ENCODE results near the gene STK32B. TPM values are rescaled to one million over a fixed set of nuclear protein-coding genes. Genes with fewer than 3 reads are reported as not detected.

The STK32B gene
- total and polyA plus RNA-seq, 2 of the 8 experiments (the other 6 are each of a cell fraction or from before 2014, with no cell fraction given): 2.3 to 2.5 TPM

- FAIRE-seq: no peak
- 79% methylated on average over 7 of the region's 7 CpGs; no CpG with 5 or more reads in 1 of the 2 experiments for WGBS, 2 experiments (ENCODE audit: extremely low coverage in 1 of 2, insufficient coverage in 1 of 2, insufficient read length in 1 of 2, insufficient replicate concordance in 2 of 2, low coverage in 1 of 2, low lambda C conversion rate in 2 of 2, missing lambda C conversion rate in 1 of 2)
- no peak overlapping the region for H3K56ac ChIP-seq (replicated peaks; ENCODE audit: insufficient read length, low read depth, low read length)
These were observed 365.4 kb downstream of the STK32B start for GRCh38 chr4:5416637-5417036.

More at GRCh38 chr4:5416637-5417036, 365.4 kb downstream of the STK32B start:
- TF ChIP-seq EGR1 (IDR thresholded peaks at IDR 0.05; ENCODE audit: borderline replicate concordance, low read depth, low read length) (no peak), SIRT6 (IDR thresholded peaks at IDR 0.05; ENCODE audit: low read length) (no peak), MAFK (IDR thresholded peaks at IDR 0.05; ENCODE audit: low read depth, low read length) (no peak), TCF12 (IDR thresholded peaks at IDR 0.05; ENCODE audit: low read depth, low read length) (no peak), CBX5 (IDR thresholded peaks at IDR 0.05; ENCODE audit: low read depth, low read length) (no peak), POU5F1 (IDR thresholded peaks at IDR 0.05; ENCODE audit: low read depth, low read length) (no peak), RXRA (IDR thresholded peaks at IDR 0.05; ENCODE audit: insufficient read depth, low read depth, low read length) (no peak), CEBPB (IDR thresholded peaks at IDR 0.05; ENCODE audit: low read depth, low read length) (no peak), KDM5A (IDR thresholded peaks at IDR 0.05; ENCODE audit: low read length) (no peak), CHD1 (IDR thresholded peaks at IDR 0.05; ENCODE audit: low read depth, low read length) (no peak)
- no peaks in the 10 kb centered on the region for H3K23me2 ChIP-seq (ENCODE audit: low read depth, low read length)
- no peak overlapping the region for H2AK5ac ChIP-seq (ENCODE audit: low read depth, low read length)
- POLR2A ChIA-PET (ENCODE audit: partially characterized antibody): no interaction called here
- no peaks in the 10 kb centered on the region for H3K4me1 ChIP-seq (replicated peaks in 1 of 4; ENCODE audit: control insufficient read depth in 3 of 4, insufficient read depth in 4 of 4, low read length in 3 of 4)
- no peak overlapping the region for H2BK15ac ChIP-seq (ENCODE audit: low read length)
- no peak overlapping the region for H3K14ac ChIP-seq (ENCODE audit: insufficient read length)
- no peak overlapping the region for H3K27ac ChIP-seq (ENCODE audit: low read depth, low read length)
- H4K5ac ChIP-seq (ENCODE audit: insufficient read length, low read depth, low read length): no peak overlapping the region
- no peak overlapping the region for H3K4me2 ChIP-seq (ENCODE audit: insufficient read depth in 1 of 2, low read depth in 2 of 2, low read length in 2 of 2)
- no peak overlapping the region for H2BK12ac ChIP-seq (ENCODE audit: low read depth, low read length)
- no peak overlapping the region for H2BK20ac ChIP-seq (ENCODE audit: low read length)
- no peak overlapping the region for H3K4me3 ChIP-seq (ENCODE audit: extremely low read depth in 1 of 4, insufficient read depth in 2 of 4, low read depth in 3 of 4, low read length in 4 of 4)
- no peak overlapping the region for H2BK120ac ChIP-seq (replicated peaks; ENCODE audit: low read depth, low read length)
- H4K91ac ChIP-seq (replicated peaks; ENCODE audit: insufficient read length, low read length): no peak overlapping the region
- H3K23ac ChIP-seq (ENCODE audit: insufficient read length): no peak overlapping the region
- no peak overlapping the region for H2BK5ac ChIP-seq (ENCODE audit: low read depth, low read length)
- H3K9ac ChIP-seq (replicated peaks in 1 of 4; ENCODE audit: extremely low read depth in 1 of 4, low read depth in 3 of 4, low read length in 3 of 4): no peak overlapping the region
- H3K36me3 ChIP-seq (ENCODE audit: control insufficient read depth in 2 of 4, insufficient read depth in 4 of 4, low read length in 3 of 4): no peaks in the 10 kb centered on the region
- H2AFZ ChIP-seq (ENCODE audit: low read length): no peak overlapping the region
- no peaks in the 10 kb centered on the region for H4K20me1 ChIP-seq (replicated peaks in 1 of 2; ENCODE audit: control insufficient read depth in 1 of 2, insufficient read depth in 2 of 2, low read length in 2 of 2)
- H3K4ac ChIP-seq (replicated peaks; ENCODE audit: insufficient read length, low read depth, low read length): no peak overlapping the region
- DNase-seq (ENCODE audit: low read depth in 1 of 2, low spot score in 2 of 2): no peak
- no peak overlapping the region for H3K18ac ChIP-seq (ENCODE audit: extremely low read depth, low read length)
- H3K9me3 ChIP-seq (ENCODE audit: insufficient read depth in 2 of 2, low read depth in 1 of 2, low read length in 1 of 2): peaks cover 7 to 11% of the 10 kb centered on the region in 2 experiments; a peak in 1 of 4 replicates
- CTCF ChIA-PET (ENCODE audit: partially characterized antibody): interaction anchor here (1.5 kb wide), 1 partner anchor 43 kb away, joined by 7 read pairs; no protein-coding TSS in a partner anchor
- H3K79me1 ChIP-seq (ENCODE audit: low read depth, low read length): no peaks in the 10 kb centered on the region
- H3K27me3 ChIP-seq (replicated peaks in 1 of 4; ENCODE audit: control insufficient read depth in 3 of 4, extremely low read depth in 1 of 4, insufficient read depth in 3 of 4, low read length in 3 of 4): no peaks in the 10 kb centered on the region
- no peaks in the 10 kb centered on the region for H3K79me2 ChIP-seq (ENCODE audit: control insufficient read depth in 1 of 2, insufficient read depth in 2 of 2, low read length in 2 of 2)
- no peak overlapping the region for H4K8ac ChIP-seq (ENCODE audit: extremely low read depth, insufficient read depth, low read length)

All from H1 (cell line).